AG04450 (cell line): ENCODE measurements around the gene FAF1. TPM values are rescaled to one million over a fixed set of nuclear protein-coding genes. Genes with fewer than 3 reads are reported as not detected.
"Not testable (repeated sequence)": the region's sequence is repeated elsewhere in the genome, so short reads cannot be mapped to it uniquely, and the experiment has no call there.

Source experiments
- CTCF ChIA-PET: fragments of 300-600, 350-600 bp; formaldehyde crosslinking; extraction: SDS; loops from one replicate; lab custom pipeline; 2022; ENCODE audit warnings: antibody characterized with exemption, inconsistent platforms; lab: Charles Lee
- POLR2A ChIA-PET: fragments of 350-600 bp; formaldehyde crosslinking; extraction: SDS; loops from one replicate; lab custom pipeline; 2021; ENCODE audit warnings: antibody characterized with exemption, inconsistent platforms; lab: Yijun Ruan, JAX
- DNase-seq: peaks from one replicate; pipeline ENCODE4 v3.0.0-alpha.2; 2011; ENCODE audit warnings: low read depth, low spot score
- H3K27ac ChIP-seq: one replicate; pipeline ENCODE4 v1.5.1; 2012; ENCODE audit warnings: low read depth, low read length, control low read depth
- H3K27me3 ChIP-seq: one replicate; pipeline ENCODE4 v1.6.0; 2012; ENCODE audit warnings: low read length; ENCODE audit not compliant: control insufficient read depth, insufficient read depth
- H3K4me3 ChIP-seq: 2 replicates; pipeline ENCODE4 v1.5.1; 2011; ENCODE audit warnings: mild to moderate bottlenecking, low read depth, low read length, control low read depth
- H3K9me3 ChIP-seq: 2 replicates; pipeline ENCODE4 v1.5.1; 2012; ENCODE audit warnings: low read length; ENCODE audit not compliant: control insufficient read depth, insufficient read depth
- polyA plus RNA-seq: library from polyadenylated mRNA; depleted of rRNA; stranded (reverse); fragments of >200 nt; gene quantifications from 2 replicates; pipeline ENCODE4 v1.2.3, GENCODE V29; 2011
- TF ChIP-seq, protein P1 (sequence below): IDR thresholded peaks from 2 replicates; pipeline ENCODE4 v1.5.1; 2011; ENCODE audit warnings: low read depth, low read length, control low read depth, inconsistent platforms

FAF1 gene
- polyA plus RNA-seq, 1 experiment, result 37.9 TPM

DNA sequence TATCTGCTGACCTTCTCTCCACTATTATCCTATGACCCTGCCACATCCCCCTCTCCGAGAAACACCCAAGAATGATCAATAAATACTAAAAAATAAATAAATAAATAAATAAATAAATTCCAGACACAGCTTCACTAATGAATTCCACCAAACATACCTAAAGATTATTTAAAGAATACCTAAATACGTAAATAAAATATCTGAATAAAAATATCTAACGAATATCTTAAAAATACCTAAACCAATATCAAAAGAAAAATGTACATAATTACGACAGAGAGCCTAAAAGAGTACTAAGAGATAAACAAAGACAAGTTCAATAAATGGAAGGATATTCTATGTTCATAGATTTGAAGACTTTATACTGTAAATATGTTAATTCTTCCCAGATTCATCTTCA is 132.5 kb downstream of the FAF1 start:
- ChIA-PET CTCF (no interaction called here), POLR2A (no interaction called here)
- no peak for DNase-seq
- peaks cover 3% of the 10 kb centered on the region; the same call in 1 of the 2 replicates for H3K9me3 ChIP-seq
- H3K27me3 ChIP-seq, result no peaks in the 10 kb centered on the region
- no peak overlapping the region for H3K4me3 ChIP-seq
- H3K27ac ChIP-seq, result no peak overlapping the region
- TF ChIP-seq, protein P1, sequence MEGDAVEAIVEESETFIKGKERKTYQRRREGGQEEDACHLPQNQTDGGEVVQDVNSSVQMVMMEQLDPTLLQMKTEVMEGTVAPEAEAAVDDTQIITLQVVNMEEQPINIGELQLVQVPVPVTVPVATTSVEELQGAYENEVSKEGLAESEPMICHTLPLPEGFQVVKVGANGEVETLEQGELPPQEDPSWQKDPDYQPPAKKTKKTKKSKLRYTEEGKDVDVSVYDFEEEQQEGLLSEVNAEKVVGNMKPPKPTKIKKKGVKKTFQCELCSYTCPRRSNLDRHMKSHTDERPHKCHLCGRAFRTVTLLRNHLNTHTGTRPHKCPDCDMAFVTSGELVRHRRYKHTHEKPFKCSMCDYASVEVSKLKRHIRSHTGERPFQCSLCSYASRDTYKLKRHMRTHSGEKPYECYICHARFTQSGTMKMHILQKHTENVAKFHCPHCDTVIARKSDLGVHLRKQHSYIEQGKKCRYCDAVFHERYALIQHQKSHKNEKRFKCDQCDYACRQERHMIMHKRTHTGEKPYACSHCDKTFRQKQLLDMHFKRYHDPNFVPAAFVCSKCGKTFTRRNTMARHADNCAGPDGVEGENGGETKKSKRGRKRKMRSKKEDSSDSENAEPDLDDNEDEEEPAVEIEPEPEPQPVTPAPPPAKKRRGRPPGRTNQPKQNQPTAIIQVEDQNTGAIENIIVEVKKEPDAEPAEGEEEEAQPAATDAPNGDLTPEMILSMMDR, result no peak

DNA sequence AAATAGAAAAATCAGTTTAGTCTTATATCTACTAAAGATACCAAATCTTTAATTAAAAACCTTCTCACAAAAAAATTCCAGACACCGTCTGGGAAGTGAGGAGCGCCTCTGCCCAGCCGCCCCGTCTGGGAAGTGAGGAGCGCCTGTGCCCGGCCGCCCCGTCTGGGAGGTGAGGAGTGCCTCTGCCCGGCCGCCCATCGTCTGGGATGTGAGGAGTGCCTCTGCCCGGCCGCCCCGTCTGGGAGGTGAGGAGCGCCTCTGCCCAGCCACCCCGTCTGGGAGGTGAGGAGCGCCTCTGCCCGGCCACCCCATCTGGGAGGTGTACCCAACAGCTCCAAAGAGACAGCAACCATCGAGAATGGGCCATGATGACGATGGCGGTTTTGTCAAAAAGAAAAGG is 133.3 kb downstream of the FAF1 start:
- H3K4me3 ChIP-seq, H3K27me3 ChIP-seq, DNase-seq, H3K9me3 ChIP-seq, POLR2A ChIA-PET, H3K27ac ChIP-seq, CTCF ChIA-PET: not testable (repeated sequence)

DNA sequence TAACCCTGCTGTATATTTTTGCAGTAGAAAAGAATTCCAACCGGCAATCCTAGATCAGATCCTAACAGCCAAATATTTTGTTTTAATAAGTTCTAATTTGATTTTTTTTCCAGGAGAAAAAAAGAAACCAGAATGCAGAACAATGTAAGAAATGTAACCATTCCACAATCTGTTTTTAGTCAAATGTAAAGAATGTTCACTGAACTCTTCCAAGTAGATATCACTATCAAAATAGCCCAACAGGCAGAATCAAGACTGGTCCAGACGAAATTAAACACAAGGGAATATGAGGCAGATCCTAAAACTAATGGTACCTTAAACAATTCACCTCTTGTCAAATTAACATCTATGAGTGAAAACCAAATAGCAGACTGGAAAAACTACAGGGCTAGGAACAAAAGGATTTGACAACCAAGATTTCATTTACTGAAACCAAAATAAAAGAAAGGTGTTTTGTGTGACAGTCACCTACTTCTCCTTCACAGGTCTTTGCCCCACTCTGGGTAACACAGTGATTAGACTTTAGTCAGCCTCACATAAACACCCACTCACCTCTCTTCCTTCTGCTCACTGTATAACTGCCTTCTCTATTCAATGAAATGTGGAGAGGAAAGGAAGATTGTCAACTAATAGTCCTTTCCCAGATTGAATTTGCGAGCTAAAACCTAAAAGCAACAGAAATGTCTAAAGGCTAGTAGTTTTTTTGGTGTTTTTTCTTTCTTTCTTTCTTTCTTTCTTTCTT is 137.9 kb downstream of the FAF1 start:
- Histone ChIP-seq H3K4me3 (no peak overlapping the region), H3K27ac (no peak overlapping the region), H3K9me3 (peaks cover 3% of the 10 kb centered on the region; the same call in 1 of the 2 replicates), H3K27me3 (no peaks in the 10 kb centered on the region)
- CTCF ChIA-PET, result interaction anchor here (0.6 to 1.1 kb wide), 2 partner anchors 363 to 370 kb away, joined by 3 to 4 read pairs; no protein-coding TSS in a partner anchor
- no peak for DNase-seq
- POLR2A ChIA-PET, result no interaction called here
- TF ChIP-seq, protein P1, result no peak

DNA sequence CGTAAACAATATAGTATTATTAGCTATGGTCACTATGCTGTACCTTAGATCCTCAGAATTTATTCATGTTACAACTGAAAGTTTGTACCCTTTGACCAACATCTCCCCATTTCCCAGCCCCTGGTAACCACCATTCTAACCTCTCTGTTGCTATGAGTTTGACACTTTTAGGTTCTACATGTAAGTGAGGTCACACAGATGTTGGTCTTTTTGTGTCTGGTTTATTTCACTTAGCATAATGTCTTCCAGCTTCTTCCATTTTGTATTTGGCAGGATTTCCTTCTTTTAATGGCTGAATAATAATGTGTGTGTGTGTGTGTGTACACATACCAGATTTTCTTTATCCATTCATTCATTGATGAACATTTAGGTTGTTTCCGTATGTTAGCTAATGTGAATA is 139.5 kb downstream of the FAF1 start:
- no peaks in the 10 kb centered on the region for H3K9me3 ChIP-seq
- no peak for DNase-seq
- POLR2A ChIA-PET, result no interaction called here
- H3K27ac ChIP-seq, result no peak overlapping the region
- TF ChIP-seq, protein P1, result no peak
- H3K4me3 ChIP-seq, result no peak overlapping the region
- CTCF ChIA-PET, result no interaction called here
- H3K27me3 ChIP-seq, result no peaks in the 10 kb centered on the region

DNA sequence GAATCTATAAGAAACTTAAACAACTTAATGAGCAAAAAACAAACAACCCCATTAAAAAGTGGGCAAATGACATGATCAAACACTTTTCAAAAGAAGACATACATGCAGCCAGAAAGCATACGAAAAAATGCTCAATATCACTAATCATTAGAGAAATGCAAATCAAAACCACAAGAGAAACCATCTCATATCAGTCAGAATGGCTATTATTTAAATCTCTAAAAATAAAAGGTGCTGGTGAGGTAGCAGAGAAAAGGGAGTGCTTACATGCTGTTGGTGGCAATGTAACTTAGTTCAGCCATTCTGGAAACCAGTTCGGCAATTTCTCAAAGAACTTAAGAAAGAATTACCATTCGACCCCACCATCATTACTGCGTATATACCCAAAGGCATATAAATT is 147.7 kb downstream of the FAF1 start:
- Histone ChIP-seq H3K4me3 (no peak overlapping the region), H3K9me3 (0 out of 2 replicates have a peak, but pooled peaks cover under 1% of the 10 kb centered on the region), H3K27me3 (no peaks in the 10 kb centered on the region), H3K27ac (no peak overlapping the region)
- TF ChIP-seq, protein P1, result no peak
- ChIA-PET POLR2A (no interaction called here), CTCF (no interaction called here)
- DNase-seq, result no peak
